Astrocyte of the spinal cord (primary cell): ENCODE measurements around the gene MLLT1.

Source experiments
- DNase-seq: peaks from one replicate; pipeline ENCODE4 v3.0.0; 2011; ENCODE audit warnings: low read depth, low spot score
- H3K4me3 ChIP-seq: 2 replicates; pipeline ENCODE4 v1.5.1; 2011; ENCODE audit warnings: low read depth, mild to moderate bottlenecking, low read length, moderate library complexity
- in situ Hi-C: cut with HindIII; loops from 2 replicates; pipeline ENCODE4 v1.10.0; 2017; ENCODE audit warnings: low sequenced_read_pairs
- TF ChIP-seq, protein P1 (sequence below): IDR thresholded peaks from 2 replicates; pipeline ENCODE4 v1.5.1; 2012; ENCODE audit warnings: low read depth, mild to moderate bottlenecking, low read length, inconsistent platforms

Gene MLLT1

DNA sequence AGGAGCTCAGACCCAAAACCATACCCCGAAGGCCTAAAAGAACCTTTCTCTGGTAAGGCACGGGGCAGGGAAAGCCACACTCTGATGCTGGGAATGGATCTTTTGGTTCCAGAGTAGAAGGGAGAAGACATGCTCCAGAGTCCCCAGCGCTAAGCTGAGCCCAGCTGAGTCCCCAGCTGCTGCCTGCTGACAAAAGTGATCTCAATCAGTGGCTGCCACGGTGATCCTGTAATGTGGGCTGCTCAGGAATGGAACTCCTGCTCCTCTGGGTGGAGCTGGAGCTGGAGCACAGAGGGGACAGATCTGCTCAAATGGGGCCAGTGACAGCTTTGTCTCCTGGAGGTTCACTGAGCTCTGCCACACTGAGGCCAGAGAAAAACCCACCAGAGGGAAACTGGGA is 70.5 kb downstream of the MLLT1 start:
- no peak overlapping the region for H3K4me3 ChIP-seq
- no peak for DNase-seq
- TF ChIP-seq, protein P1, sequence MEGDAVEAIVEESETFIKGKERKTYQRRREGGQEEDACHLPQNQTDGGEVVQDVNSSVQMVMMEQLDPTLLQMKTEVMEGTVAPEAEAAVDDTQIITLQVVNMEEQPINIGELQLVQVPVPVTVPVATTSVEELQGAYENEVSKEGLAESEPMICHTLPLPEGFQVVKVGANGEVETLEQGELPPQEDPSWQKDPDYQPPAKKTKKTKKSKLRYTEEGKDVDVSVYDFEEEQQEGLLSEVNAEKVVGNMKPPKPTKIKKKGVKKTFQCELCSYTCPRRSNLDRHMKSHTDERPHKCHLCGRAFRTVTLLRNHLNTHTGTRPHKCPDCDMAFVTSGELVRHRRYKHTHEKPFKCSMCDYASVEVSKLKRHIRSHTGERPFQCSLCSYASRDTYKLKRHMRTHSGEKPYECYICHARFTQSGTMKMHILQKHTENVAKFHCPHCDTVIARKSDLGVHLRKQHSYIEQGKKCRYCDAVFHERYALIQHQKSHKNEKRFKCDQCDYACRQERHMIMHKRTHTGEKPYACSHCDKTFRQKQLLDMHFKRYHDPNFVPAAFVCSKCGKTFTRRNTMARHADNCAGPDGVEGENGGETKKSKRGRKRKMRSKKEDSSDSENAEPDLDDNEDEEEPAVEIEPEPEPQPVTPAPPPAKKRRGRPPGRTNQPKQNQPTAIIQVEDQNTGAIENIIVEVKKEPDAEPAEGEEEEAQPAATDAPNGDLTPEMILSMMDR: no peak
- in situ Hi-C loops: no loop called here

DNA sequence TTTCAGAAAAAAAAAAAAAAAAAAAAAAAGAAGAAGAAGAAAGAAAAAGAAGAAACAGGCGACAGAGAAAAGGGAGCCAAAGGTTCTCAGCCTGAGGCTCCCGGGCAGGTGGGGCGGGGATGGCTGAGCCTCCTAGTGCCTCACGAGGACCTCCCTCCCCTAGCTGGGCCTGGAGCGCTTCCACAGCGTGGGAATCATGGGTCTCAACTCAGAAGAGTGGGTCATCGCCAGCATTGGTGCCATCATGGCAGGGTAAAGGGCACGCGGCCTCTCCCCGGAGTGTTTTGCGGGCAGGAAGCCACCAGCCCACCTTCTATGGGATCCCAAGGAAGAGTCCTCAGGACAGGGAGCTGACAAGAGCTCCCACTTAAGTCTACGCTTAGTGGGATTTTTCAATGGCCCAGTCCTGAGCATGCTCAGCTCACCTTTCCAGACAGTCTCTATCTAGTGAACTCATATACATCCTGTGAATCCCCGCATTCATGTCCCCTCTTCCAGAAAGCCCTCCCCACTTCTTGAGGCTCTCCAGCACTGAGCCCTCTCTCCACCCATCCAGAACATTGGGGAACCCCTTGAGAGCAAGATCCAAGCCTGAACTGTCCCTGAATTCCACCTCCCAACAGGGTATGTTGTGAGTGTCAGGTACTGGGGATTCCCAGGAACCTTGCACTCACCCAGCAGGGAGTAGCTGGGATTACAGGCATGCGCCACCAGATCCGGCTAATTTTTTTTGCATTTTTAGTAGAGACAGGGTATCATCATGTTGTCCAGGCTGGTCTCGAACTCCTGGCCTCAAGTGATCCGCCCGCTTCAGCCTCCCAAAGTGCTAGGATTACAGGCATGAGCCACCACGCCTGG is 74.7 kb downstream of the MLLT1 start:
- H3K4me3 ChIP-seq: no peak overlapping the region
- in situ Hi-C loops: no loop called here
- no peak for DNase-seq
- TF ChIP-seq, protein P1: no peak

GRCh38 chr19:6204212-6204611 is 75.6 kb downstream of the MLLT1 start:
- no peak overlapping the region for H3K4me3 ChIP-seq
- no peak for DNase-seq
- TF ChIP-seq, protein P1: no peak
- in situ Hi-C loops: no loop called here

- peak overlapping the region; percentile 73 for H3K4me3 ChIP-seq
- TF ChIP-seq, protein P1: peak; percentile 34
- DNase-seq: peak; percentile 99
- in situ Hi-C loops: no loop called here
Observed at GRCh38 chr19:6199240-6199994, 80.4 kb downstream of the MLLT1 start.

- in situ Hi-C loops: no loop called here
- no peak for DNase-seq
- H3K4me3 ChIP-seq: peak overlapping the region; percentile 73
- TF ChIP-seq, protein P1: no peak
Observed at GRCh38 chr19:6198896-6199239, 80.9 kb downstream of the MLLT1 start.

DNA sequence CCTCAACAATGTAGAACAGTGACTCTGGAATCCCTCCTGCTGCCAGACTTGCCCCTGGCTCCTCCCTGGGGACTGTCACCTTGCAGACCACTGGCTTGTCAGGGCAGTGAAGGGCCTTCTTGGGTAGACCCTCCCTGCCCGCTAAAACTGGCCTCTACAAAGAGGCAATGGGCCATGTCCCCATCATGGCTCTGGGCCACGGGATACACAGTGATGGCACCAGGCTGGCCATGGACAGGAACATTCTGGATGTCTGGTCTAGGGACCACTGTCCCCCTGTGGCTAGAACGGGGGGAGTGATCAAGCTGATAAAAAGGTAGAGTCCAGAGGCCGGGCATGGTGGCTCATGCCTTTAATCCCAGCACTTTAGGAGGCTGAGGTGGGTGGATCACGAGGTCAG is 83.4 kb downstream of the MLLT1 start:
- in situ Hi-C loops: no loop called here
- no peak for DNase-seq
- H3K4me3 ChIP-seq: no peak overlapping the region
- TF ChIP-seq, protein P1: no peak
